ENCODE results near the gene SLC35E1. TPM values are rescaled to one million over a fixed set of nuclear protein-coding genes. Genes with fewer than 3 reads are reported as not detected.

SLC35E1 gene
- total RNA-seq, 1 donor from 2014 or later: 63.1 TPM

DNA sequence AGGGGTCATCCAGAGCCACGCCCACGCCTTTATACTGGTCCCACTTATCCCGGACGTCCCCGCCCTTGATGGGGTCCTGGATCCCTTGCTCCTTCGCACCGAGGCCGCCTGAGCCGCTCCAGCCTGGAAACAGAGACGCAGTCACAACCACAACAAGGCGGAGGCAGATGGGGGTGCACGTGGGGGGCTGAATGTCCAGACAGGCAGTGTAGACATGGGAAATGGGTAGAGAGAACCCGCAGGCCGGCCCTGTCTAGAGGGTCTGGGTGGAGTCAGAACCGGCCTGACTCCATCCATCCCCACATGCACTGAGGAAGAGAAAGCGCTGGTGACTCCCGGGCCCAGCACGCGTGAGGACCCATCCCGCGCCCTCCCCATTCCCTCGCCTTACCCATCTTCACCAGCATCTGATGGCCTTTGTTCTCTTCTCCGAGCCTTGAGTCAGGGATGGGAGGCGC is 53.0 kb downstream of the SLC35E1 start:
- TF ChIP-seq, protein P1, sequence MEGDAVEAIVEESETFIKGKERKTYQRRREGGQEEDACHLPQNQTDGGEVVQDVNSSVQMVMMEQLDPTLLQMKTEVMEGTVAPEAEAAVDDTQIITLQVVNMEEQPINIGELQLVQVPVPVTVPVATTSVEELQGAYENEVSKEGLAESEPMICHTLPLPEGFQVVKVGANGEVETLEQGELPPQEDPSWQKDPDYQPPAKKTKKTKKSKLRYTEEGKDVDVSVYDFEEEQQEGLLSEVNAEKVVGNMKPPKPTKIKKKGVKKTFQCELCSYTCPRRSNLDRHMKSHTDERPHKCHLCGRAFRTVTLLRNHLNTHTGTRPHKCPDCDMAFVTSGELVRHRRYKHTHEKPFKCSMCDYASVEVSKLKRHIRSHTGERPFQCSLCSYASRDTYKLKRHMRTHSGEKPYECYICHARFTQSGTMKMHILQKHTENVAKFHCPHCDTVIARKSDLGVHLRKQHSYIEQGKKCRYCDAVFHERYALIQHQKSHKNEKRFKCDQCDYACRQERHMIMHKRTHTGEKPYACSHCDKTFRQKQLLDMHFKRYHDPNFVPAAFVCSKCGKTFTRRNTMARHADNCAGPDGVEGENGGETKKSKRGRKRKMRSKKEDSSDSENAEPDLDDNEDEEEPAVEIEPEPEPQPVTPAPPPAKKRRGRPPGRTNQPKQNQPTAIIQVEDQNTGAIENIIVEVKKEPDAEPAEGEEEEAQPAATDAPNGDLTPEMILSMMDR (IDR thresholded peaks at IDR 0.05; ENCODE audit: insufficient read depth, low read depth, low read length): no peak
- no peak for TF ChIP-seq EZH2 (IDR thresholded peaks at IDR 0.05; ENCODE audit: insufficient read depth, low read length)
- H3K36me3 ChIP-seq (ENCODE audit: insufficient read depth, low read length): peaks cover 22% of the 10 kb centered on the region
- Mint-ChIP-seq H3K27me3 (ENCODE audit: low read depth, unreplicated experiment) (no peaks in the 10 kb centered on the region), H3K9me3 (ENCODE audit: unreplicated experiment) (no peaks in the 10 kb centered on the region), H3K4me1 (ENCODE audit: low read depth, unreplicated experiment) (no peaks in the 10 kb centered on the region), H3K36me3 (ENCODE audit: low read depth, unreplicated experiment) (peaks cover 10% of the 10 kb centered on the region), H3K27ac (ENCODE audit: unreplicated experiment) (no peak overlapping the region), H3K4me3 (ENCODE audit: unreplicated experiment) (no peak overlapping the region)
- H3K4me2 ChIP-seq (ENCODE audit: low read length): no peak overlapping the region
- H3K4me1 ChIP-seq (ENCODE audit: insufficient read depth, low read length): no peaks in the 10 kb centered on the region
- no peaks in the 10 kb centered on the region for H3K27me3 ChIP-seq (ENCODE audit: insufficient read depth, low read length)
- H4K20me1 ChIP-seq (ENCODE audit: insufficient read depth, low read length): peaks cover 45% of the 10 kb centered on the region
- FAIRE-seq: no peak
- no peaks in the 10 kb centered on the region for H3K9me3 ChIP-seq (ENCODE audit: insufficient read depth, low read depth, low read length)
- H3K4me3 ChIP-seq (ENCODE audit: insufficient read depth, low read depth, low read length): no peak overlapping the region
- H2AFZ ChIP-seq (ENCODE audit: low read depth, low read length): no peak overlapping the region
- H3K9ac ChIP-seq (ENCODE audit: low read length): no peak overlapping the region
- H3K27ac ChIP-seq (ENCODE audit: low read depth, low read length): no peak overlapping the region
- peaks cover 3% of the 10 kb centered on the region for H3K79me2 ChIP-seq (ENCODE audit: insufficient read depth, low read length)
- DNase-seq (ENCODE audit: low read depth): no peak

DNA sequence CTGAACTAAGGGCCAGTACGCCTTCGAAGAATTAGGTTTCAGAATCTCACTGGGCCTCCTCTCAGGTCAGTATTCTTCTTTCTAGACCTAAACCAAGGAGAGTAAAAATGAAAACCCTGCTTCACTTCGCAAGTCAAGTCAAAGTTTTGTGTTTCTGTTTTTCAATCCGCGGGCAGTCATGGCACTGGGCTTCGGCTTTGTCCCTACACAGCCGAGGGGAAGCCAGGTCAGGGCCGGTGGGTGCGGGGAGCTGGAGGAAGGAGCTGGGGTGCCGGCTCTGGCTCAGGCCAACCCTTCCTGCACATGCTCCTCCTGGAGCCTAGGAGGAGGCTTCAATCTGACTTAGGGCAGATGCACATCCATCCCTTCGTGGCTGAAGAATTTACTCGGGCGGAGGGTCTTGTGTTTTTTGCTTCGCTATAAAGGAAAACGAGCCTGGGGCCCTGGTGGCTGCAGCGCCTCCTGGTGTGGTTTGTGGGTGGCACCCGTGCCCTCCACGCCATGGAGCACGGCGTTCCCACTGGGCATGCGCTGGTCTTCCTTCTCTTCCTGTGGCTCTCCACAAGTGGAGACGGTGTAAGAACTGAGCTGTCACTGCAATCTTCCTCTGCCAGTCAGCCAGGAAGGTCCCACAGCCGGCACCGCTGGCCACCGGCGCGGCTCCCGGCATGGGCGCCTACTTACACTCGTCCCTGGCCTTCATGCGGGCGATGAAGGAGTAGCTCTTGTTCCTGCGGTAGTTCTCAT is 53.6 kb downstream of the SLC35E1 start:
- H3K4me1 Mint-ChIP-seq (ENCODE audit: low read depth, unreplicated experiment): no peaks in the 10 kb centered on the region
- H3K9me3 Mint-ChIP-seq (ENCODE audit: unreplicated experiment): no peaks in the 10 kb centered on the region
- H3K27me3 ChIP-seq (ENCODE audit: insufficient read depth, low read length): no peaks in the 10 kb centered on the region
- H3K27ac ChIP-seq (ENCODE audit: low read depth, low read length): no peak overlapping the region
- no peak overlapping the region for H3K27ac Mint-ChIP-seq (ENCODE audit: unreplicated experiment)
- TF ChIP-seq, protein P1 (IDR thresholded peaks at IDR 0.05; ENCODE audit: insufficient read depth, low read depth, low read length): no peak
- no peak for TF ChIP-seq EZH2 (IDR thresholded peaks at IDR 0.05; ENCODE audit: insufficient read depth, low read length)
- H3K27me3 Mint-ChIP-seq (ENCODE audit: low read depth, unreplicated experiment): no peaks in the 10 kb centered on the region
- no peak overlapping the region for H3K9ac ChIP-seq (ENCODE audit: low read length)
- H3K36me3 ChIP-seq (ENCODE audit: insufficient read depth, low read length): peaks cover 22% of the 10 kb centered on the region
- H4K20me1 ChIP-seq (ENCODE audit: insufficient read depth, low read length): peaks cover 39% of the 10 kb centered on the region
- peaks cover 7% of the 10 kb centered on the region for H3K36me3 Mint-ChIP-seq (ENCODE audit: low read depth, unreplicated experiment)
- no peak overlapping the region for H2AFZ ChIP-seq (ENCODE audit: low read depth, low read length)
- H3K79me2 ChIP-seq (ENCODE audit: insufficient read depth, low read length): peaks cover 3% of the 10 kb centered on the region
- no peak overlapping the region for H3K4me3 ChIP-seq (ENCODE audit: insufficient read depth, low read depth, low read length)
- H3K4me2 ChIP-seq (ENCODE audit: low read length): no peak overlapping the region
- no peak overlapping the region for H3K4me3 Mint-ChIP-seq (ENCODE audit: unreplicated experiment)
- no peaks in the 10 kb centered on the region for H3K9me3 ChIP-seq (ENCODE audit: insufficient read depth, low read depth, low read length)
- no peak for FAIRE-seq
- no peaks in the 10 kb centered on the region for H3K4me1 ChIP-seq (ENCODE audit: insufficient read depth, low read length)
- DNase-seq (ENCODE audit: low read depth): no peak

DNA sequence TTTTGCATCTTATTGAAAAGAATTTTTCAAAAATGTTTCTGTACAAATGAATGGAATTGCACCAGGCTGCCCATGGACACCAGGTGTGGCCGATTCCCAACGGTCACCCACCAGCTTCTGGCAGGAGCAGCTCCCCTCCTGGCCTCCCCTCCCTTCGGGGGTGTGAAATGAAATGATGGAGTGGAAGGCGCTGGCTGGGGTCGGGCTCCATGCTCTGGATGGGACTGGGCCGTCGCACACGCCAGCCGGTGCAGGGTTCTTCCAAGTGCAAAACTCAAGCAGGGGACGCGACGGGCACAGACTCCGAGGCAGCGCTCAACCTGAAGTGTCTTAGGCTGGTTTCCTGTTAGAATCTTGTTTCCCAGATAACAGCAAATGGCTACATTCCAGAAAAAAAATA is 54.2 kb downstream of the SLC35E1 start:
- no peaks in the 10 kb centered on the region for H3K9me3 ChIP-seq (ENCODE audit: insufficient read depth, low read depth, low read length)
- FAIRE-seq (no peak), DNase-seq (ENCODE audit: low read depth) (no peak)
- TF ChIP-seq, protein P1 (IDR thresholded peaks at IDR 0.05; ENCODE audit: insufficient read depth, low read depth, low read length): no peak
- TF ChIP-seq EZH2 (IDR thresholded peaks at IDR 0.05; ENCODE audit: insufficient read depth, low read length): no peak
- peaks cover 7% of the 10 kb centered on the region for H3K36me3 Mint-ChIP-seq (ENCODE audit: low read depth, unreplicated experiment)
- peaks cover 22% of the 10 kb centered on the region for H3K36me3 ChIP-seq (ENCODE audit: insufficient read depth, low read length)
- H3K9me3 Mint-ChIP-seq (ENCODE audit: unreplicated experiment): no peaks in the 10 kb centered on the region
- no peak overlapping the region for H3K9ac ChIP-seq (ENCODE audit: low read length)
- H3K4me3 ChIP-seq (ENCODE audit: insufficient read depth, low read depth, low read length): no peak overlapping the region
- peaks cover 33% of the 10 kb centered on the region for H4K20me1 ChIP-seq (ENCODE audit: insufficient read depth, low read length)
- H2AFZ ChIP-seq (ENCODE audit: low read depth, low read length): no peak overlapping the region
- no peaks in the 10 kb centered on the region for H3K27me3 ChIP-seq (ENCODE audit: insufficient read depth, low read length)
- H3K27ac ChIP-seq (ENCODE audit: low read depth, low read length): no peak overlapping the region
- no peak overlapping the region for H3K4me2 ChIP-seq (ENCODE audit: low read length)
- no peaks in the 10 kb centered on the region for H3K4me1 Mint-ChIP-seq (ENCODE audit: low read depth, unreplicated experiment)
- no peak overlapping the region for H3K4me3 Mint-ChIP-seq (ENCODE audit: unreplicated experiment)
- no peaks in the 10 kb centered on the region for H3K4me1 ChIP-seq (ENCODE audit: insufficient read depth, low read length)
- H3K79me2 ChIP-seq (ENCODE audit: insufficient read depth, low read length): peaks cover 3% of the 10 kb centered on the region
- H3K27ac Mint-ChIP-seq (ENCODE audit: unreplicated experiment): no peak overlapping the region
- H3K27me3 Mint-ChIP-seq (ENCODE audit: low read depth, unreplicated experiment): no peaks in the 10 kb centered on the region

Data from astrocyte (in vitro differentiated cells and primary cell).